NCI-H2227 (cell line): Measurements from ENCODE around the gene MEIS1.

Experiments used
- DNase-seq: peaks from one replicate; lab custom pipeline; 2025; ENCODE audit not compliant: unreplicated experiment; lab: John Stamatoyannopoulos, UW

Gene MEIS1

DNA sequence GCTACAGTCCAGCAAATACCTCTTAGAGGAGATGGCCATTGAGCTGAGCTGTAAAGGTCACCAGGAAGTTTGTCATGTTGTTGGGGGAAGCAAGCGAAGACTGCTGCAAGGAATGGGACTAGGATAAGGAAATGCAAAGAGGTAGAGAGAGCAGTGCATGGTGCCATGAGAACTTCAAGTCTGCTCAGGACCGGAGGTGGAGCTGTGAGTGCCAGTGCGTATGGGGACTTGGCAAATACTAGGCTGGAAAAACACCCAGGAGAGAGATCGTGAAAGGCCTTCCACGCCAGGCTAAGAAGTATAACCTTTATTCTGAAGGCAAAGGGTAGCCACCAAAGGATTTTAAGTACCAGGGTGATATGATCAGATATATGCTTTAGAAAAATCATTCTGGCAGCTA lies 71.3 kb downstream of the MEIS1 start:
- DNase-seq, result no peak

GRCh38 chr2:66507673-66508201 lies 72.8 kb downstream of the MEIS1 start:
- no peak for DNase-seq

- DNase-seq, result no peak
These were observed 73.7 kb downstream of the MEIS1 start for GRCh38 chr2:66508484-66509071.

DNA sequence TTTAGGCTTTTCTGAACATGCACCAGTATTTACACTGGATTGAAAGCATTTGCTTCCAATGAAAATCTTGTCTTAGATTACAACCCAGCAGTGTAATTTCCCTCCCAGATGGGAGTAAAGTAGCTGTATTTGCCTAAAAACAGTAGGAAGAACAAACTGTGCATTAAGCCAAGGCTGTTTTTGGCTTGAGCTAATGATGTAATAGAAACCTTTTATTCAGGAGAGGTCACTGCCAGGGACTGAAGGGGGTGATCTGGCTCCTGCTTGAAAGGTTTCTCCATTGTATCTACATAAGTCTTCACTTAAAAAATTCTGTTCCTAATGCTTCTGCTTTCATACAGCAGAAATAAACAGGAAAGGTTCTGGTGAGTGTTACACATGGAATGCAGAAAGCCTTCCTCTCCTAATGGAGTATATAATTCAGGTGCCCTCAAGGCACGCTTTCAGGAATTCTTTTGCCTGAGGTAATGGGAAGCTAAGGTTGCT lies 74.4 kb downstream of the MEIS1 start:
- DNase-seq, result peak; percentile 33

DNA sequence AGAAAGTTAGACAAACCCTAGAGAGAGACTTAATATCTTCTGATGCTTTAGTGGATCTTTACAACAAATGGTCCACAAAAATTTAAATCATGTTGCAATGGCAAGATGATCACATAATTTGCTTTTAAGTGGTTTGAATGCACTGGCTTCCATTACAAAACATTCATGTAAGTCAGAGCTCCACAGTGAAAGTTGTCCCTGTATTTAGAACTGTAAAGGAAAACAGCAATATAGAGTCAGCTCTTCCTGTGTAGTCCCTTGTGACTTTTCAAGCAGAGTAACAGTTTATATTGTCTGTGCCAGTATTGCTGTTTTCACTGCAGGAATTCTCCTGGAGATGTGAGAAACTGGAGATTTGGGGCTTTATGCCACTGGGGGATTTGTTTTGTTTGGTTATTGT lies 77.7 kb downstream of the MEIS1 start:
- DNase-seq, result no peak

GRCh38 chr2:66515743-66516142 lies 80.8 kb downstream of the MEIS1 start:
- no peak for DNase-seq

GRCh38 chr2:66516499-66516898 lies 81.6 kb downstream of the MEIS1 start:
- no peak for DNase-seq

DNA sequence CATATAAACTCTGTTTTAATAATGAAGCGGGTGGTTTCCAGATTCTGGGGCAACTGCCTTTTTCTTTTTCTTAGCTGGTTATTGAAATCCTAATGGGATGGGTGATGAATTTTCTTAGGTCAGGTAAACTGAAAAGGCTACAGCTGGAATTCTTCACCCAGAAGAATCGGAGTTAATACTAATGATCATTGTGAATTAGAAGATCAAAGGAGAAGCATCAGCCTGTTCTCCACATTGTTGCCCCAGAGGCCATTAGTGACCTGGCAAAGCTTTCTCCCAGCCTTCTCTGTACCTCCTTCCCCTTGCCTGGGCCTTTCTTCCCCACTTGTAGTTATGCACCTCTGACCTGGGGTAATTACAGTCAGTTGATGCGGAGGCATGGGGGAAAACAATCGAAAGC lies 82.8 kb downstream of the MEIS1 start:
- peak; percentile 80 for DNase-seq

DNA sequence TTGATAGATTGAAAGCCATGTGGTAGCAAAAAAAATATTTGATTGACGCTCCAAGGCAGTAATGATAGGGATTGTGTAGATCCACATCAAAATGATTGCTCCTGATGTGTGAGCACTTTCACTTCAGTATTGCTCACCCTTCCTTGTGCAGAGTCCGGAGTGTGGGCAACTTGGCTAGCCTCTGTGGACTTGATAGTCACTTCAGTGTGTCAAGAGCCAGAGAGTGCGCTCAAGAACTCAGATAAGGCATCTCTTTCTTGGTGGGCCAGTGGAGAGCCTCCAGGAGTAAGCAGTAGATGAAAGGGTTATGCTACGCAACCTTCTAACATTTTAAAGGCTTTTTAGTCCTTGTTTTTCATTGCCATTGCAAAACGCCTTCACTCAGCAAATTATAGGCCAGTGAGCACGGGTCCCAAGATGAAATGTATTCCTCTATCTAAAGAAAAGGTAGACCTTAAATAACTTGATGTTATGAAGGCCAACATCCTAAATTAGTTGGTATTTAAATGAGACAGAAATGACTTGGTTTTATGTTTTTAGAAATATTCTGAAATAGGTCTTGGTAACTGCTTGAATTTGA lies 84.4 kb downstream of the MEIS1 start:
- DNase-seq, result no peak

DNA sequence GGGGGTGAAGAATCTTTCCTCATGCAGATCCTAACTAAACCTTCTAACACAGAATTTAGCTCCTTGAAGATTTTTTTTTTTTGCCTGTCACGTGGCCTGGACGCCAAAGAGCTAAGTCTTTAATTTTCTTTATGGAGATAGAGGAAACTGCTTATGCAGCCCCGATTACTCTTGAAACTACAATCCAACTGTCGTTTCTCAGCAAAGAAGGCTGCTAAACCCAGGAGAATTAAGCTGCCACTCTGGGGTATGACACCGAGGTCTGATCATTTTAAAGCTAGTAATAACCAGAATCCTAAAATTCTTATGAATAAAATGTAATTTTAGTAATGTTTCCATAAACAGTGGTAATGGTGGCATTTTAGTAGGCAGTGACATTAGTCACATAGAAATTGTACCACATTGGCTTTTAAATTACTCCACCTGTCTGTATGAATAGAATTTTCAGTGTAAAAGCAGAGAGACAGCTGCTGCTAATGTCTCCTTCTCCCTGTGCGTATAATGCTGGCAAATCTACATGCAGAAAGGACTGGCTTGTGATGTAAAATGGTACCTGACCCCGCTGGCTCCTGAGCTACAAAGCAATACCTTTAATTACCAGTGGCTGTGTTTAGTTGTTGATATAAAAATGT lies 86.5 kb downstream of the MEIS1 start:
- DNase-seq, result peak; percentile 52

DNA sequence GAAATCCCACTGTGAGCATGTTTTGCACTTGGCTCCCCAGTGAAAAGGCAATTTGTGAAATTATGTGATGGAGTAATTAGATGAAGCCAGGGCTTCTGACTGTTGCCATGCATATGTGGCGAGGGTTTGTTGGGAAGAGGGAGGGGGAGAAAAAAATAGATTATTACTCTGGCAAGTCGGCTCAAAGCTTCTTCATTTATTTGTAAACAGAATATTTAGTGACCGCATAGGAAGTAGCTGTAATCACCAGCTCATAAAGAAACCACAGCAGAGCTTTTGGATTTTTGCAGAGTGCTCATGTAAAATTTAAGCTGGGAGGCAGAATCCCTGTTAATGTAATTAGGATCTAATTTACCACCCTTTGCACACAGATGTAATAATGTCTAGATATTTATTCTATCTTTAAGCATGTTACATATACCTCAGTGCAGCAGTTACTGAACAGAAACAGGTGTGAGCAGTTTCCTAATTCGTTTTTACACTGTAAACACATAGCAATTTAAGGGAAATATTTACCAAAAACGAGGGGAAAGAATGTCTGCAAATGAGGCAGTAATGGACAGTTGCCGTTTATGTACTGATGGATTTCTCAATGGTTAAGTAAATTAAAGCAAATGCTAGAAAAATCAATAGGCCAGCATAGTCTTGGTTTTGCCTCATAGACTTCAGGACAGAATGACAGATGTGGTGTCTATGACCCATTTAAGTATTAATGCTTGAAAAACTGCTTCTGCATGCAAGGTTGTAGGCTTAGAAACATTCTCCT lies 87.9 kb downstream of the MEIS1 start:
- no peak for DNase-seq

DNA sequence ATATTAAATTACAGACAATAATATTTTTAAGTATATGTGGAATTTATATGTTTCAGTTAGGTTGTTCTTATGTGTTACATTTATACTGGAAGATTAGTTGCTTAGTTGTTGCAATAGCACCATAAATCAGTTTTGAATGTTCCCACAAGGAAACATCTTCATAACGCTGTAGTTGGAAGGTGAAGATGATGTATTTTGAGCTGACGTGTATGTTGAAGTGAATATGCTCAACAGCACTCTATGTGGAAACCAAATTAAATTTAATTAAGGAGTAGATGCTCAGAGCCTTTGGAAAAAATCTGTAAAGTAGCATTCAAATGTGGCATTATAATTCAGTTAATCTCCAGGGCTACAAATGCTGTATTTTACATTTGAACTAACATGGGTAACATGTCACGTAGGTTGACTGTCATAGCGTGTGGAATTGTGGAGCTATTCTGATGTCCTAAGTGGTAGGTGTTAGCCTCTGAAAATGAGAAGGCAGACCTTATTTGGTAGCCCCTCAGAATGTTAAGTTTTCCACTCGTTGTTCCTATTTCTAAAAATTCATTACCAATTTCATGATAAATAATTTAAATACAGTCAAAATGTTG lies 88.5 kb downstream of the MEIS1 start:
- no peak for DNase-seq

DNA sequence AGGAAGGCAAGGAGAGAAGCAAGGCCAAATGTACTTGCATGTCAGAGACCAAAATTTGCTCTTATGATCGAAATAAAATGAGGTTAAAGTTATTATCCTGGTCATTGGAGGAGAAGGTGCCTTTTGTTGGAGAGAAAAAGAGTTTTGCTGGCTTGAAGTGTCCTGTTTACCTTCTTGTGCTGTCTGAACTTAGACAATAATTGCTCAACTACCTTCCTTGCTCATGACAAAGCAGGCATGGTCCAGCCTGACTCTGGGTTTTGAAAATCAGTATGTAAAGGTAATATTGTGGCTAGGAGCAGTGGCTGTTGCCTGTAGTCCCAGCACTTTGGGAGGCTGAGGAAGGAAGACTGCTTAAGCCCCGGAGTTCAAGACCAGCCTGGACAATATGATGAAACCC lies 89.1 kb downstream of the MEIS1 start:
- no peak for DNase-seq

DNA sequence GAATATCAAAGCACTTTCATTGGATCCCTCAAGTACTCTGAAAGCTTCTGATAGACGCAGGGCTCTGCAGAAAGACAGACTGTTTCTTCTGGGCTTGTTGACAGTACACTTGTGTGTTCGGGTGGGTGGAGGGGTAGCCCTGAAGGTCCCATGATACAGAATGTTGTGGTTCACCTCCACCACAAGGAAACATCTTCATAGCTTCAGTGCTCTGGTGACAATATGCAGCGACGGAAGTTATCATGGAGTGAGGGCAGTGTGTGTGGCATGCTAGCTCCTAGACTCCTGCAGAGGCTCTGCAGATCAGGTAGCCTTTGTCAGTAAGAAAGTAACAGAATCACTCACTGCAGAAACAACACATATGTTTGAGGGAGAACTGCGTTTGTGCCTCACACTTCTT lies 90.7 kb downstream of the MEIS1 start:
- no peak for DNase-seq

- DNase-seq, result no peak
These were observed 91.3 kb downstream of the MEIS1 start for GRCh38 chr2:66526180-66526579.

DNA sequence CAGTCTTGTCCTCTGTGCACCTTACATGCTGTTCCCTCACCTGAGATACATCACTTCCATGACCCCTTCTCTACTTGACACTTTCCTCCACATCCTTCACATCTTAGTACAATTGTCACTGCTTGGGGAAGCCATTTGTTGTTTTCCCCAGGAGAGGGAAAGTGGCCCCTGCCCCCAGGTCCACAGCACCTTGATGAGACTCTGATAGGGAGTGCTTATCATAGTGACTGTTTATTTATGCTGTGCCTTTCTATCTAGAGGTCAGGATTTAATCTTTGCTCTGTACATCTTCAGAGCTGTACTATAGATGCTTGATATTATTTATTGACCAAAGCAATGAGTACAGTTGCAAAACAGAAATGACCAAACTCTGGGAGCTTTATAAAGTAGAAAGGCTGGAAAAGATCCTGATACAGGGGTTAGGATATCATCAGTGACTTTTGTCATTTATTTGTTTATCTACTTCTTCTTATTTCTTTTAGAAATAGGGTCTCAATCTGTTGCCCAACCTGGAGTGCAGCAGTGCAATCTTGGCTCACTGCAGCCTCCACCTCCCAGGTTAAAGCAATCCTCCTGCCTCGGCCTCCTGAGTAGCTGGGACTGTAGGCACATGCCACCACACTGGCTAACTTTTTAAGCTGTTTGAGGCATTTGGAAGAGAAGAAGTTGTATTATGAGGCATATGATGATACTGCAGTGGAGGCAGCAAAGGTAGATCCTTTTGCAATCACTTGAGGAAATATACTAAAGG lies 94.2 kb downstream of the MEIS1 start:
- no peak for DNase-seq

DNA sequence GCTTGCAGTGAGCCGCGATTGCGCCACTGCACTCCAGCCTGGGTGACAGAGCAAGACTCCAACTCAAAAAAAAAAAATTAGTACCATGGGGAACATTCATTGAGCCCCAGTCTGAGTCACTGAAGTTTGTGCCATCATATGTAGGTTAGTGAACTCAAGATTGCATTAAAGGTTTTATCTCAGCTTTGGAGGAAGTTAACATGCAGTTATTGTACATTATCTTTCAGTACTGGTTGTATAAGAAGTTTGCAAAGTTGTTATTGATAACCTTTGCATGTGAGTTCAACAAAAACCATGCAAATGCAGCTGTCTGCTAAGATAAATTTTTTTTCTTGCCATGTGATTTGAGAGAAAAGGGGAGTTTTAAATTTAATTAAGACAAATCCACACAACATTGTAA lies 95.7 kb downstream of the MEIS1 start:
- no peak for DNase-seq

GRCh38 chr2:66531155-66531554 lies 96.2 kb downstream of the MEIS1 start:
- no peak for DNase-seq

DNA sequence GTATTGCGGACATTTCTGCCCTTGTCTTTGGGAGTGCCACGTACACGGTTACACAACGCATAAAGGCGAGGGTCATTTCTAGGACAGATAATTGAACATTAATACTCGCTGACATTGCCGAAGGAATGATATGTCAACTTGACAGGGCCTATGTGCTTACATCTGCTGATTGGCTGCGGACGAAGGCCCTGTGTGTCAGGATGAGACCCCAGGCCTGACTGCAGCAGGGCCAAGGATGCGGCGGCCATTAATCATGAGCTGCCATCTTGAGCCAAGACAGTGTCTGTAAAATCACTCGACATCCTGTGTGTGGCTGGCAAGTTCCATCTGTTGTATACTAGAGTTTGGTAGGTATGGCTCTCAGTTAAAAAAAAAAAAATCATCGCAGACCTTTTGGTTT lies 96.6 kb downstream of the MEIS1 start:
- DNase-seq, result peak; percentile 30

GRCh38 chr2:66532972-66533868 lies 98.3 kb downstream of the MEIS1 start:
- no peak for DNase-seq
